ENCODE results near the gene CHD8.
"Not testable (repeated sequence)": the region's sequence is repeated elsewhere in the genome, so short reads cannot be mapped to it uniquely, and the experiment has no call there.

CHD8 gene

GRCh38 chr14:21382886-21383847, 72.8 kb downstream of the CHD8 start:
- no peak for DNase-seq (ENCODE audit: extremely low spot score, insufficient read length, low read depth)
- FAIRE-seq = peak; percentile 70

GRCh38 chr14:21382095-21382494, 73.8 kb downstream of the CHD8 start:
- DNase-seq (ENCODE audit: extremely low spot score, insufficient read length, low read depth) (no peak), FAIRE-seq (no peak)

GRCh38 chr14:21379338-21379737, 76.6 kb downstream of the CHD8 start:
- FAIRE-seq (no peak), DNase-seq (ENCODE audit: extremely low spot score, insufficient read length, low read depth) (no peak)

DNA sequence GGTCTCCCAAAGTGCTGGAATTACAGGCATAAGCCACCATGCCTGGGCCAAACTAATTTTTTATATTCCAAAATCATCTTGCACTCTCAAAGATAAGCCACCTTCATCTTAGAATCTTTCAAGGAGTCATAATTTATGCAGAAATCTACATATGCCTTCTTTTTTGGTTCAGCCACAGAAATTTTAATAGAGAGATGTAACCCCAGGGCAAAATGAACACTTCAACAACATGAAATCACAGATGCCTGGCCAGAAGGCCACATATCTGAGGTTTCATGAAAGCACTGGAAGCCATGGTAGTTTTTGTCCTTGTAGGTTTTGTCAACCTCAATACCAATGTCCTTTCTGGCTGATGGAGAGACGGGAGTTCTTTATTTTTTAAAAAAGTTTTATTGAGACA, 81.9 kb downstream of the CHD8 start:
- no peak for FAIRE-seq

GRCh38 chr14:21372814-21373213, 83.1 kb downstream of the CHD8 start:
- DNase-seq (ENCODE audit: extremely low spot score, insufficient read length, low read depth); FAIRE-seq: not testable (repeated sequence)

More for the DNA sequence above, 81.9 kb downstream of the CHD8 start:
- no peak for DNase-seq (ENCODE audit: extremely low spot score, insufficient read length, low read depth)

DNA sequence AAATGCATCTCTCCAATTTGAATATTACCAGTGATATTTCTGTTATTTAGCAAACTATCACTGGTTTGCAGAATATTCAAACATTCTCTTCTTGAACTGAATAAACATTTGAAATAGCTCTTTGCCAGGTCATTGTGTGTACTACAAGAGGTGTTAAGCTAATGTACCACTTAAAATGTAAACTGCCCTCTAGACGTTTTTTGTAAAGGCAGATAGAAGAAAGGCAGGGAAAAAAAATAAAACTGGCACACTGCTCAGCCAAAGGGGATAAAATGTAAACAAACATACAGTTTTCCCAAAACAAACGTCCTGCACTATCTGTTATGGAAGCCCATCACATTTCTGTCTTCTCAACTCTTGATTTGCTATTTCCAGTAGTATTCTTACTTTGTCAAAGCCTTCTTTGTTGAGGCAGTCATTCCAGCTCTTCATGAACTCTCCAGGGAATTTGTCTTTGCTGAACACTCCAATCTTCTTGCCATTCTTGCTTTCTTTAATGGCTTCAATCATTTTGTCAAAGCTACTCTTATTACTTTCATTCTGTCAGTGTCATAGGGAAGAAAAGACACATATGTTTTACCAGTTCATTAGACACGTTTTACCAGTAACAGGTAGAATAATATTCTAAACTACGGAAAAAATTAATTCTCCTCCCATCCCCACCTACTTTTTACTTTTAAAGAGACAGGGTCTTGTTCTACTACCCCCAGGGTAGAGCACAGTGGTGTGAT, 85.8 kb downstream of the CHD8 start:
- FAIRE-seq = peak; percentile 36

GRCh38 chr14:21367582-21368144, 88.3 kb downstream of the CHD8 start:
- FAIRE-seq (no peak), DNase-seq (ENCODE audit: extremely low spot score, insufficient read length, low read depth) (no peak)

More for the DNA sequence above, 85.8 kb downstream of the CHD8 start:
- no peak for DNase-seq (ENCODE audit: extremely low spot score, insufficient read length, low read depth)

DNA sequence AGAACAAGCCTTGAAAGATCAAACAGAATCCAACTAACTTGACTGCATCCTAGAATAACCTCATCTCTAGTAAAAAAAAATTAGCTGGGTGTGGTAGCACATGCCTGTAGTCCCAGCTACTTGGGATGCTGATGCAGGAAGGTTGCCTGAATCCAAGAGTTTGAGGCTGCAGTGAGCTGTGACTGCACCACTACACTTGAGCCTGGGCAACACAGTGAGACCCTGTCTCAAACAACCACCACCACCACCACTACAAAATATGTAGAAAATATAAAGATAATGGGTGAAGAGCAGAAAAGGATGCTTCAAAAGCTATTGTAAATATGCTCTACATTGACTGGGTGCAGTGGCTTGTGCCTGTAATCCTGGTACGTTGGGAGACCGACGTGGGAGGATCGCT, 99.4 kb downstream of the CHD8 start:
- FAIRE-seq = no peak
- DNase-seq (ENCODE audit: extremely low spot score, insufficient read length, low read depth) = no peak

GRCh38 chr14:21352587-21352986, 103.3 kb downstream of the CHD8 start:
- DNase-seq (ENCODE audit: extremely low spot score, insufficient read length, low read depth) (no peak), FAIRE-seq (peak; percentile 75)

DNA sequence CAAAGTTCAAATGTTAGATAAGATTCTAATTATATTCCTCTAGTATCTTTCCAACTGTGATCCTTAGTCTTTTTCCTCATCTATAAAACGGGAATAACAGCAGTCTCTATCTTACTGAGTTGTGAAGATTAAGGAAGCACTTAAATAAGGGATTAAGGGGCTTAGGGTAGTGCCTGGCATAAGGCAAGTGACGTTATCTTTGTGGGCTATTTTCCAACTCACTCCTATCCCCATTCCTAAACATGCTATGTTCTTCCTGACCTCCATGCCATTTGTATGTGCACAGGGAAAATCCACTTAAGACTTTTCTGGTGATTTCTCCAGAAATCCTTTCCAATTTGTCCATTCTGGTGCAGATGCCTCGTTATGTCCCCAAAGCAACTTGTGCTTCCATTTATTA, 105.4 kb downstream of the CHD8 start:
- FAIRE-seq (no peak), DNase-seq (ENCODE audit: extremely low spot score, insufficient read length, low read depth) (no peak)

- FAIRE-seq (no peak), DNase-seq (ENCODE audit: extremely low spot score, insufficient read length, low read depth) (no peak)
These were observed 108.7 kb downstream of the CHD8 start for GRCh38 chr14:21347201-21347600.

- FAIRE-seq (no peak), DNase-seq (ENCODE audit: extremely low spot score, insufficient read length, low read depth) (no peak)
These were observed 109.3 kb downstream of the CHD8 start for GRCh38 chr14:21346532-21347135.

DNA sequence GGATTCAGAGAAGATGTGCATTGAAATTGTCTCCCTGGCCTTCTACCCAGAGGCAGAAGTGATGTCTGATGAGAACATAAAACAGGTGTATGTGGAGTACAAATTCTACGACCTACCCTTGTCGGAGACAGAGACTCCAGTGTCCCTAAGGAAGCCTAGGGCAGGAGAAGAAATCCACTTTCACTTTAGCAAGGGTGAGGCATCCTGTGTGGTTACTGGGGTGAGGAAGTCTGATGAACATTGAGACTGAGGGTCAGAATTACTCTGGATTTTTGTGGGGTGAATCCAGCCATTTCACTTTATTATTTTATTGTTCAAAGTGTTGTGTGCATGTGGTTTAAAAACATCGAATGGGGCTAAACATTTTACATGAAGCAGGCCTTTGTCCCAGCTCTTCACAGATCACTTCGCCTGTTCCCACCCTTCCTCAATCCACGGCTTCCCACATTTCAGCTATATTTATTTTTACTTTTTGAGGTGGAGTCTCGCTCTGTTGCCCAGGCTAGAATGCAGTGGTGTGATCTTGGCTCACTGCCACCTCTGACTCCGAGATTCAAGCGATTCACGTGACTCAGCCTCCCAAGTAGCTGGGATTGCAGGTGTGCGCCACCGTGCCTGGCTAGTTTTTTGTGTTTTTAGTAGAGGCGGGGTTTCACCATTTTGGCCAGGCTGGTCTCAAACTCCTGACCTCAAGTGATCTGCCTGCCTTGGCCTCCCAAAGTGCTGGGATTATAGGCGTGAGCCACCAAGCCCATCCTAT, 112.7 kb downstream of the CHD8 start:
- DNase-seq (ENCODE audit: extremely low spot score, insufficient read length, low read depth) = no peak
- no peak for FAIRE-seq

Data from GM18507 (cell line).